ENCODE results near the gene CH25H. TPM values are rescaled to one million over a fixed set of nuclear protein-coding genes. Genes with fewer than 3 reads are reported as not detected.
"Not testable (repeated sequence)": the region's sequence is repeated elsewhere in the genome, so short reads cannot be mapped to it uniquely, and the experiment has no call there.

The CH25H gene, protein sequence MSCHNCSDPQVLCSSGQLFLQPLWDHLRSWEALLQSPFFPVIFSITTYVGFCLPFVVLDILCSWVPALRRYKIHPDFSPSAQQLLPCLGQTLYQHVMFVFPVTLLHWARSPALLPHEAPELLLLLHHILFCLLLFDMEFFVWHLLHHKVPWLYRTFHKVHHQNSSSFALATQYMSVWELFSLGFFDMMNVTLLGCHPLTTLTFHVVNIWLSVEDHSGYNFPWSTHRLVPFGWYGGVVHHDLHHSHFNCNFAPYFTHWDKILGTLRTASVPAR
- polyA plus RNA-seq (2013, experiment 1 of 2), result not detected
- polyA plus RNA-seq (2013, experiment 2 of 2), result not detected

DNA sequence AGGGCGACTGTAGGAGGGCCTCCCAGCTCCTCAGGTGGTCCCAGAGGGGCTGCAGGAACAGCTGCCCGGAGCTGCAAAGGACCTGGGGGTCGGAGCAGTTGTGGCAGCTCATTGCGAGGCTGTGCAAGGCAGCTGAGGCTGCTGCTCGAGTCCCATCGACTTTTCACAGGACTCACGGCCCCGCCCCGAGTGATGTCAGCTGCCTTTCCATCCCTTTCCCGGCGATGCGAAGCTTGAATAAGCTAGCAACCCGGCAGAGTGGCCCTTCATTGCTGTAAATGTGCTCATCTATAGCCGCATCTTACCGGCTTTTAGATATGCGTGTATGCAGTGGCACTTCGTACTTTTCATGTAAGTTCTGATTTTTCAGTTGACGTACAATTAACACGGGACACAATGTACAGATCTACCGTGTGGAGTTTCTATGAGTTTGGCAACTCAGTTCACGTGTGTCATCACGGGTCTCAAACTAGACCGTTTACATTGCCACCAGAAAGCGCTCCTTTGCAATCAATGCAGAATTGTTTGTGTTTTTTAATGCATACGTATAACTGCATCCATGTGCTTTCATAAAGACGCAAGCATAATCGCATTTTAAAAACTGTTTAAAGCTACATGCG lies at the start of gene CH25H:
CH25H (minus strand) TSS at position 137 of the 620 bp plus-strand sequence; CDS start at position 112, 25 bp downstream.
- H3K4me1 ChIP-seq (ENCODE audit: control insufficient read depth, insufficient read depth, low read length, poor library complexity, severe bottlenecking), result peaks cover 8% of the 10 kb centered on the region
- no peak within 1 kb of the TSS for H3K27ac ChIP-seq (ENCODE audit: low read depth, low read length, severe bottlenecking)
- no peaks in the 10 kb centered on the region for H3K9me3 ChIP-seq (ENCODE audit: control insufficient read depth, low read length)
- no peaks in the 10 kb centered on the region for H3K36me3 ChIP-seq (ENCODE audit: control insufficient read depth, insufficient read depth, low read length)
- peak within 1 kb of the TSS; percentile 33 for H3K4me3 ChIP-seq (ENCODE audit: extremely low read depth, insufficient read depth, low read length, poor library complexity, severe bottlenecking)
- 0 to 1% methylated on average over 23 to 24 of the region's 28 CpGs for WGBS, 2 experiments (ENCODE audit: insufficient coverage in 2 of 2)

DNA sequence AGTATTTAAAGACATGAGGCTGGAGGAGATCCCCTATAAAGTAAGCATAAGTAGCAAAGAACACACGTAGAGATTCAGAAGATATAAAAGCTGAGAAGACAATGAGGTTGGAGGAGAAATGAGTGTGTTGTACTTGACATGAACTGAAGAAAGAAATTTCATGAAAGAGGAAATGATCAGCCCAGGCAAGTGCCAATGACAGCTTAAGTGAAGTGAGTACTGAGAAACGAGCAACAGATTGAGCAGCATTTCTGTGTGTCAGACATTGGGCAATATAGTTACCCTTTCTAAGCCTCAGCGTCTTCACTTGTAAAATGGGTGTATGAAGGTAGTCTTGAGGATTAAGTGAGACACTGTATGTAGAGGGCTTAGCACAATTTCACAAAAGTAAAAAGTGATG lies 49.2 kb upstream of the CH25H start:
- H3K4me3 ChIP-seq (ENCODE audit: extremely low read depth, insufficient read depth, low read length, poor library complexity, severe bottlenecking), result no peak overlapping the region
- peaks cover 9% of the 10 kb centered on the region for H3K9me3 ChIP-seq (ENCODE audit: control insufficient read depth, low read length)
- H3K27ac ChIP-seq (ENCODE audit: low read depth, low read length, severe bottlenecking), result no peak overlapping the region
- peaks cover 3% of the 10 kb centered on the region for H3K4me1 ChIP-seq (ENCODE audit: control insufficient read depth, insufficient read depth, low read length, poor library complexity, severe bottlenecking)
- no peaks in the 10 kb centered on the region for H3K36me3 ChIP-seq (ENCODE audit: control insufficient read depth, insufficient read depth, low read length)
- WGBS, 2 experiments (ENCODE audit: insufficient coverage in 2 of 2), result 94 to 96% methylated on average over 3 of the region's 3 CpGs

DNA sequence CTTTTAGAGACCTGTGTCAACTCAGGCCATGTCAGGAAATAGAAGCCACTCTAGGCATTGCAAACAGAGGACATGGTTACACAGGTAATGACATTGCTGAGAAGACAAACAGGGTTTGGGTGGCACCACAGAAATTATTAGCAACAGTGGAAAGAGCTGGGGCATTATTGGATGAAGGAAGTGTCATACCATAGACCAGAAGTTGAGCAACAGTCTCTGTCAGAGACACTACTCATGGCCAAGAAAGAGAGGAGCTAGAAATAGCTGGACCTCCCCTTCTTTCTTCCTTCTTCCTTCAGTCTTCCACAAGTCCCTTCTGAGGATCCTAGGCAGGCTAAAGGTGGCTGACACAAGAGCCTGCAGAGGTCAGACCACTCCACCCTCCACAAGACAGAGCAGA lies 48.7 kb upstream of the CH25H start:
- Histone ChIP-seq H3K9me3 (ENCODE audit: control insufficient read depth, low read length) (peaks cover 9% of the 10 kb centered on the region), H3K4me3 (ENCODE audit: extremely low read depth, insufficient read depth, low read length, poor library complexity, severe bottlenecking) (no peak overlapping the region), H3K4me1 (ENCODE audit: control insufficient read depth, insufficient read depth, low read length, poor library complexity, severe bottlenecking) (peaks cover 3% of the 10 kb centered on the region), H3K27ac (ENCODE audit: low read depth, low read length, severe bottlenecking) (no peak overlapping the region), H3K36me3 (ENCODE audit: control insufficient read depth, insufficient read depth, low read length) (no peaks in the 10 kb centered on the region)

DNA sequence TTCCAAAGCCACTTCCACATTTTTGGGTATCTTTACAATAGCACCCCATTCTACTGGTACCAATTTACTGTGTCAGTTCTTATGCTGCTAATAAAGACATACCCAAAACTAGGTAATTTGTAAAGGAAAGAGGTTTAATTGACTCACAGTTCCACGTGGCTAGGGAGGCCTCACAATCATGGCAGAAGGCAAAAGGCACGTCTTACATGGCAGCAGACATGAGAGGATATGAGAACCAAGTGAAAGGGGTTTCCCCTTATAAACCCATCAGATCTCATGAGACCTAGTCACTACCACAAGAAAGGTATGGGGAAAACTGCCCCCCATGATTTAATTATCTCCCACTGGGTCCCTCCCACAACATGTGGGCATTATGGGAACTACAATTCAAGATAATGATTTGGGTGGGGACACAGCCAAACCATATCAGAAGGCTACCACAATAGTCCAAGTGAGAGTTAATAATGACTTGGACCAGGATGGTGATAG lies 48.0 kb upstream of the CH25H start:
- not testable (repeated sequence) for H3K9me3 ChIP-seq (ENCODE audit: control insufficient read depth, low read length); H3K36me3 ChIP-seq (ENCODE audit: control insufficient read depth, insufficient read depth, low read length); H3K4me1 ChIP-seq (ENCODE audit: control insufficient read depth, insufficient read depth, low read length, poor library complexity, severe bottlenecking); H3K4me3 ChIP-seq (ENCODE audit: extremely low read depth, insufficient read depth, low read length, poor library complexity, severe bottlenecking); H3K27ac ChIP-seq (ENCODE audit: low read depth, low read length, severe bottlenecking)
- WGBS, 2 experiments (ENCODE audit: insufficient coverage in 2 of 2), result 67 to 85% methylated on average over 1 to 2 of the region's 2 CpGs

DNA sequence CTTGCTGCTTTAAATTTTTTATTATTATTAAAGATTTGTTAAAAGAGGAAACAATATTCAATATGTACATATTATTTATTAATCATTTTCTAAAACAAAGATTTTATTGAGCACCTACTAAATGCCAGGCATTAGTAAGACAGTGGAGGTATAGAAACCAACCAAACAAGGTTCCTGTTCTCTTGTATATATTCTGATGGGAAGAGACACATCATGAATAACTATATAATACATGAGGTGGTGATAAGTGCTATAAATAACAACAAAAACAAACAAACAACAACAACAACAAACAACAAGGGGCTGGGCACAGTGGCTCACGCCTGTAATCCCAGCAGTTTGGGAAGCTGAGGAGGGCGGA lies 45.1 kb upstream of the CH25H start:
- WGBS, 2 experiments (ENCODE audit: insufficient coverage in 2 of 2), result 60% methylated on average over 1 of the region's 2 CpGs; no CpG with 5 or more reads in 1 of the 2 experiments
- Histone ChIP-seq H3K9me3 (ENCODE audit: control insufficient read depth, low read length) (peaks cover 9% of the 10 kb centered on the region), H3K4me3 (ENCODE audit: extremely low read depth, insufficient read depth, low read length, poor library complexity, severe bottlenecking) (peak overlapping the region; percentile 77), H3K27ac (ENCODE audit: low read depth, low read length, severe bottlenecking) (no peak overlapping the region), H3K4me1 (ENCODE audit: control insufficient read depth, insufficient read depth, low read length, poor library complexity, severe bottlenecking) (no peaks in the 10 kb centered on the region), H3K36me3 (ENCODE audit: control insufficient read depth, insufficient read depth, low read length) (no peaks in the 10 kb centered on the region)

DNA sequence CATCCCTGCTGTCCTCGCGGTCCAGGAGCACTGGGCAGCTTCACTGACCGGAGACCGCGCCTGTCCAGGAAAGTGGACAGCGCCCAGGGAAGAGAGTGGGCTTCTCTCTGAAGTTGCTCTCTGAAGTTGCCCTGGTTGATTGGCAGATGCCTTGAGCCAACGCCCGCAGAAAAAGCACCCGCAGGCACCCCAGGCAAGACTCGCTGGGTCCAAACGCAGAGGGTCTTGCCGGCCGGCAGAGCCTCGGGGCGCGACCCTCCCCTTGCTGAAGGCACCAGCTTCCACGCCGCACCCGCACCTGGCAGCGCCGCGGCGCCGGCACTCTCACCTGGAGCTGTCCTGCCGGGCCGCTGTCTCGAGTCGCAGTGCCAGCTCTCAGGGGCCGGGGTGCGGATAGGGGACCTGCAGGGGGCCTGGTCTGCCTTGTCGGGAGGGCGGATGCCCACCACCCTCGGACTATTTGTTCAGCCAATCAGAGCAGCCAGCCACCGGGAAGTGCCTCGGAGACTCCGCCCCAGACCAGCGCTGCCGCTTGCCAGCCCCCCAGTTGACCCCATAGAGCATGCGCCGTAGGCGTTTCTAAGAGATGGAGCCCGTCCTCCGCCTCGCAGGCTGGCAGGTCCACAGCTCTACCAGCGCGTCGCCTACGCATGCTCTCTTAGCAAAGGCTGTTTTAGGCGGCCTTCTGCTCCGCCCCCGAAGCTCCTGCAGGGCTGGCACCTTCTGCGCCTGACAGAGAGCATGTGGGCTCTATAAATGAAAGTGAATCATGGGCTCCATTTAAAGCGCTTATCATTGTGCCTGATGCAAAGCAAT lies 44.5 kb upstream of the CH25H start, which contains the start of gene LIPA:
LIPA (minus strand) TSS at position 367 of the 816 bp plus-strand sequence. CDS start 4,127 bp downstream, outside the sequence.
- Histone ChIP-seq H3K9me3 (ENCODE audit: control insufficient read depth, low read length) (peaks cover 9% of the 10 kb centered on the region), H3K4me1 (ENCODE audit: control insufficient read depth, insufficient read depth, low read length, poor library complexity, severe bottlenecking) (no peaks in the 10 kb centered on the region), H3K27ac (ENCODE audit: low read depth, low read length, severe bottlenecking) (no peak within 1 kb of the TSS), H3K36me3 (ENCODE audit: control insufficient read depth, insufficient read depth, low read length) (no peaks in the 10 kb centered on the region), H3K4me3 (ENCODE audit: extremely low read depth, insufficient read depth, low read length, poor library complexity, severe bottlenecking) (peak within 1 kb of the TSS; percentile 77)
- WGBS, 2 experiments (ENCODE audit: insufficient coverage in 2 of 2), result 1 to 4% methylated on average over 35 to 47 of the region's 53 CpGs

DNA sequence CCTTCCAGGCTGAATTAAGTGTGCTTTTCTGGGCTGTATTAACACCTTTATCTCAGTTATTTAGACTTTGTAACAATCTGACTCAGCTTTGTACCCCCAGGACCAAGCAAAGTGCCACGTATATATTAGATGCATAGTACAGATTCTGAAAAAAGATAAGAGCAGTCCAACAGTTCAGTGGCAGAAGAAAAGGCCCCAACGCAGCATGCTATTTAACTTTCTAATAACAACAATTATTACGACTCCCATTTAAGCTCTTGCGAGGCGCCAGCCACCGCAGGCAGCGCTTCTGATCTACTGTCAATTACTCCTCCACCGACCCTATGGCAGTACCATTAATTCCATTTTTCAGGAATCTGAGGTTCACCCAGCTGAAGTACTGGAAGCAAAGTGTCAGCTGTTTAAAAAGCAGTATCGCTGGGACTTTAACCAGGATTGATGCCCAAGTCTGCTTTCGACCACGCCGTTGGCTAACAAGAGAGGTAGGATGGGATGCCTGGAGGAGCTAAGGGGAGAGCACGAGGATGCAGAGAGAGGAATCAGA lies 43.8 kb upstream of the CH25H start:
- WGBS, 2 experiments (ENCODE audit: insufficient coverage in 2 of 2), result 50 to 54% methylated on average over 12 of the region's 13 CpGs
- H3K27ac ChIP-seq (ENCODE audit: low read depth, low read length, severe bottlenecking), result no peak overlapping the region
- no peaks in the 10 kb centered on the region for H3K36me3 ChIP-seq (ENCODE audit: control insufficient read depth, insufficient read depth, low read length)
- peak overlapping the region; percentile 77 for H3K4me3 ChIP-seq (ENCODE audit: extremely low read depth, insufficient read depth, low read length, poor library complexity, severe bottlenecking)
- no peaks in the 10 kb centered on the region for H3K4me1 ChIP-seq (ENCODE audit: control insufficient read depth, insufficient read depth, low read length, poor library complexity, severe bottlenecking)
- peaks cover 9% of the 10 kb centered on the region for H3K9me3 ChIP-seq (ENCODE audit: control insufficient read depth, low read length)

DNA sequence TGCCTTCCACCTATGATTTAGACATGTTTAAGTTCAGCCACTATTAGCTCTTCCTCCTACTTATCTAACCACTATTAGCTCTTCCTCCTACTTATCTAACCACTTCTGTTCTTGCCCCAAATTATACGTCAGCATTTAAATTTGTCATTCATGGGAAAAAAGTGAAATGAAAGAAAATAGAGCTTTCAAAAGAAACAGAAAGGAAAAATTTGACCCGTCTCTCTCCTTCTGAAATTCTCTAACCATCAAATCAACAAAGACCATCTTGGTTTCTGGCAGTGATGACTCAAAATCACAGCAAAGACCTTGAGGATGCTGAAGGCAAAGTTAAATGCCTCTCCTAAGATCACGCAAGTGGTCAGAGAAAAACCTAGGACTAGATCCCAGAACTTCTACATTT lies 41.9 kb upstream of the CH25H start:
- no CpG with 5 or more reads among the region's 3 CpGs for WGBS, 2 experiments (ENCODE audit: insufficient coverage in 2 of 2)
- Histone ChIP-seq H3K4me3 (ENCODE audit: extremely low read depth, insufficient read depth, low read length, poor library complexity, severe bottlenecking) (no peak overlapping the region), H3K27ac (ENCODE audit: low read depth, low read length, severe bottlenecking) (no peak overlapping the region), H3K9me3 (ENCODE audit: control insufficient read depth, low read length) (peaks cover under 1% of the 10 kb centered on the region), H3K4me1 (ENCODE audit: control insufficient read depth, insufficient read depth, low read length, poor library complexity, severe bottlenecking) (no peaks in the 10 kb centered on the region), H3K36me3 (ENCODE audit: control insufficient read depth, insufficient read depth, low read length) (no peaks in the 10 kb centered on the region)

DNA sequence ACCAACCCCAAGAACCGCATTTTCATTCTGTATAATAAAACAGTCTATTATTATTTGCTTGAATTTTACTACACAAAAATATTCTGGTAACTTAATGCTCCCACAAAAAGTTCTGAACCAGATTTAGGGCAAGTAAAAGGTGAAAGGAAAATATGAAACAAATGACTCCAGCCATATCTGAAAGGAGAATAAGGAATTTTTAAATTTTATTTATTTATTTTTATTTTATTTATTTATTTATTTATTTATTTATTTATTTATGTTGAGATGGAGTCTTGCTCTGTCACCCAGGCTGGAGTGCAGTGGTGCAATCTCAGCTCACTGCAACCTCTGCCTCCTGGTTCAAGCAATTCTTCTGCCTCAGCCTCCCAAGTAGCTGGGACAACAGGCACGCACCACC lies 40.5 kb upstream of the CH25H start:
- H3K36me3 ChIP-seq (ENCODE audit: control insufficient read depth, insufficient read depth, low read length); H3K4me3 ChIP-seq (ENCODE audit: extremely low read depth, insufficient read depth, low read length, poor library complexity, severe bottlenecking); H3K9me3 ChIP-seq (ENCODE audit: control insufficient read depth, low read length); H3K27ac ChIP-seq (ENCODE audit: low read depth, low read length, severe bottlenecking); H3K4me1 ChIP-seq (ENCODE audit: control insufficient read depth, insufficient read depth, low read length, poor library complexity, severe bottlenecking): not testable (repeated sequence)
- WGBS, 2 experiments (ENCODE audit: insufficient coverage in 2 of 2), result 100% methylated on average over 1 of the region's 2 CpGs

DNA sequence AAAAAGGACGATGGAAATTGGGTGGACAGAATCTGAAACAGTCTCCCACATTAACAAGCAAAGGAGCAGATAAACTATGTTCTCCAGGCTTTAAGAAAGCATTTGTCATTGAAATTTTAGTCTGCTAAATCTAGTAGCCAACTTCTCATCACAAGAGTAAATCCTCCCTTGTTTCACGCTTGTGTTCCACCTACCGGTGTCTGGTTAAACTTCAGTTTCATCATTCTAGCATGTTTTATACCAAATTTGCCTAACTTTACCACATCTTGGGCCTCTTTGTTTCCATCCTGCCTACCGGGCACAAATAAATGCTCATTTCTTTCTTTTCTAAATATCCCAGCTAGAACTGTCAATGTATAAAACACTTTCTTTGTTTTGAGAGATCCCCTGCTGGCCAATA lies 38.7 kb upstream of the CH25H start:
- 89 to 91% methylated on average over 2 to 4 of the region's 4 CpGs for WGBS, 2 experiments (ENCODE audit: insufficient coverage in 2 of 2)
- no peaks in the 10 kb centered on the region for H3K9me3 ChIP-seq (ENCODE audit: control insufficient read depth, low read length)
- no peaks in the 10 kb centered on the region for H3K4me1 ChIP-seq (ENCODE audit: control insufficient read depth, insufficient read depth, low read length, poor library complexity, severe bottlenecking)
- H3K36me3 ChIP-seq (ENCODE audit: control insufficient read depth, insufficient read depth, low read length), result no peaks in the 10 kb centered on the region
- no peak overlapping the region for H3K4me3 ChIP-seq (ENCODE audit: extremely low read depth, insufficient read depth, low read length, poor library complexity, severe bottlenecking)
- H3K27ac ChIP-seq (ENCODE audit: low read depth, low read length, severe bottlenecking), result no peak overlapping the region
